ENCODE results near the gene NR5A2.
A peak's percentile ranks its signal among the peaks of the same experiment; 100 is the strongest.

Gene NR5A2

DNA sequence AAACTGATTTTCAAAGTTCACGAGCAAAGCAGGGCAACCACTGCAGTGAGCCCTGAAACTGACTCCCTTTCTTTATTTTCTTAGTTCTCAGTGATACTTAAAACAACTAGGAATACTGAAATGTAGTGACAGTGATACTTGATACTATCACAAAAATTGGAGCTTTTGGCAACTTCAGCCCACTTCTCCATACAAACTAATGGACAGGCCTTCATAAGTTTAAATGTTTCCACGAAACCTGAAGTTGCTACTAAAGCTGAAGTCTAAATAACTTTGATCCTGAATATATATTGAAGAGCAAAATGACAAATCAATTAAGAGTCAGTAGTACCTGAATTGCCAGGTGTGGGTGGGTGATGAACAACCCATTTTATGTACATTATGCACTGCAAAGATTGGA, 10.0 kb downstream of the NR5A2 start:
- H3K4me3 ChIP-seq (ENCODE audit: low read depth, low read length): no peak overlapping the region
- ChIA-PET POLR2A (no interaction called here), CTCF (interaction anchor here (1.4 kb wide), 1 partner anchor 353 kb away, joined by 5 read pairs; no protein-coding TSS in a partner anchor)
- DNase-seq (ENCODE audit: low read depth, low spot score): no peak
- TF ChIP-seq, protein P1, sequence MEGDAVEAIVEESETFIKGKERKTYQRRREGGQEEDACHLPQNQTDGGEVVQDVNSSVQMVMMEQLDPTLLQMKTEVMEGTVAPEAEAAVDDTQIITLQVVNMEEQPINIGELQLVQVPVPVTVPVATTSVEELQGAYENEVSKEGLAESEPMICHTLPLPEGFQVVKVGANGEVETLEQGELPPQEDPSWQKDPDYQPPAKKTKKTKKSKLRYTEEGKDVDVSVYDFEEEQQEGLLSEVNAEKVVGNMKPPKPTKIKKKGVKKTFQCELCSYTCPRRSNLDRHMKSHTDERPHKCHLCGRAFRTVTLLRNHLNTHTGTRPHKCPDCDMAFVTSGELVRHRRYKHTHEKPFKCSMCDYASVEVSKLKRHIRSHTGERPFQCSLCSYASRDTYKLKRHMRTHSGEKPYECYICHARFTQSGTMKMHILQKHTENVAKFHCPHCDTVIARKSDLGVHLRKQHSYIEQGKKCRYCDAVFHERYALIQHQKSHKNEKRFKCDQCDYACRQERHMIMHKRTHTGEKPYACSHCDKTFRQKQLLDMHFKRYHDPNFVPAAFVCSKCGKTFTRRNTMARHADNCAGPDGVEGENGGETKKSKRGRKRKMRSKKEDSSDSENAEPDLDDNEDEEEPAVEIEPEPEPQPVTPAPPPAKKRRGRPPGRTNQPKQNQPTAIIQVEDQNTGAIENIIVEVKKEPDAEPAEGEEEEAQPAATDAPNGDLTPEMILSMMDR (IDR thresholded peaks at IDR 0.05; ENCODE audit: insufficient read depth, low read length, missing control alignments): no peak

GRCh38 chr1:200037904-200038303, 10.4 kb downstream of the NR5A2 start:
- ChIA-PET POLR2A (no interaction called here), CTCF (interaction anchor here (1.4 kb wide), 1 partner anchor 353 kb away, joined by 5 read pairs; no protein-coding TSS in a partner anchor)
- H3K4me3 ChIP-seq (ENCODE audit: low read depth, low read length): no peak overlapping the region
- TF ChIP-seq, protein P1 (IDR thresholded peaks at IDR 0.05; ENCODE audit: insufficient read depth, low read length, missing control alignments): no peak
- DNase-seq (ENCODE audit: low read depth, low spot score): no peak

- ChIA-PET POLR2A (no interaction called here), CTCF (interaction anchor here (1.4 to 2.6 kb wide), 2 partner anchors 354 kb away, joined by 5 to 9 read pairs; no protein-coding TSS in a partner anchor)
- DNase-seq (ENCODE audit: low read depth, low spot score): no peak
- H3K4me3 ChIP-seq (ENCODE audit: low read depth, low read length): peak overlapping the region; percentile 59
- TF ChIP-seq, protein P1 (IDR thresholded peaks at IDR 0.05; ENCODE audit: insufficient read depth, low read length, missing control alignments): no peak
These were observed 10.9 kb downstream of the NR5A2 start for GRCh38 chr1:200038325-200038980.

GRCh38 chr1:200038981-200039848, 11.7 kb downstream of the NR5A2 start:
- peak overlapping the region; percentile 59 for H3K4me3 ChIP-seq (ENCODE audit: low read depth, low read length)
- CTCF ChIA-PET: interaction anchor here (1.5 to 2.6 kb wide), 2 partner anchors 11 to 355 kb away, joined by 3 to 9 read pairs; no protein-coding TSS in a partner anchor
- TF ChIP-seq, protein P1 (IDR thresholded peaks at IDR 0.05; ENCODE audit: insufficient read depth, low read length, missing control alignments): no peak
- POLR2A ChIA-PET: interaction anchor here (0.7 kb wide), 1 partner anchor 459 kb away, joined by 3 read pairs; no protein-coding TSS in a partner anchor
- no peak for DNase-seq (ENCODE audit: low read depth, low spot score)

GRCh38 chr1:200039849-200040474, 12.5 kb downstream of the NR5A2 start:
- peak overlapping the region; percentile 59 for H3K4me3 ChIP-seq (ENCODE audit: low read depth, low read length)
- no peak for DNase-seq (ENCODE audit: low read depth, low spot score)
- TF ChIP-seq, protein P1 (IDR thresholded peaks at IDR 0.05; ENCODE audit: insufficient read depth, low read length, missing control alignments): no peak
- POLR2A ChIA-PET: interaction anchor here (0.7 kb wide), 1 partner anchor 458 kb away, joined by 3 read pairs; no protein-coding TSS in a partner anchor
- CTCF ChIA-PET: interaction anchor here (1.5 to 2.6 kb wide), 2 partner anchors 12 to 355 kb away, joined by 3 to 9 read pairs; no protein-coding TSS in a partner anchor

Data from AG04449 (cell line).